Large intestine (tissue), 12 donors: Measurements from ENCODE around the gene PDE4C. TPM values are rescaled to one million over a fixed set of nuclear protein-coding genes. Genes with fewer than 3 reads are reported as not detected.

Source experiments
- DNase-seq, 2 donors: peaks; one replicate each; pipeline versions ENCODE4 v3.0.0 to v3.0.0-alpha.2; 2013
- H3K27ac ChIP-seq: one replicate; pipeline ENCODE4 v1.5.1; 2013; ENCODE audit warnings: low read length
- H3K27me3 ChIP-seq: 2 replicates; pipeline ENCODE4 v1.6.1; 2013; ENCODE audit warnings: low read length; ENCODE audit not compliant: control insufficient read depth, insufficient read depth
- H3K36me3 ChIP-seq: 2 replicates; pipeline ENCODE4 v1.6.1; 2013; ENCODE audit warnings: low read length; ENCODE audit not compliant: control insufficient read depth, insufficient read depth
- H3K4me1 ChIP-seq: one replicate; pipeline ENCODE4 v1.6.1; 2013; ENCODE audit warnings: low read length; ENCODE audit not compliant: control insufficient read depth, insufficient read depth
- H3K4me3 ChIP-seq: one replicate; pipeline ENCODE4 v1.5.1; 2013; ENCODE audit warnings: low read length
- H3K9me3 ChIP-seq: one replicate; pipeline ENCODE4 v1.6.1; 2013; ENCODE audit warnings: mild to moderate bottlenecking, low read depth, low read length, moderate library complexity; ENCODE audit not compliant: control insufficient read depth
- WGBS: methylation state at CpG from one replicate; pipeline ENCODE4 v1.1.5; 2013; ENCODE audit warnings: low lambda C conversion rate; ENCODE audit not compliant: insufficient coverage; 5-methylcytosine and 5-hydroxymethylcytosine counted together
- long read RNA-seq, 11 donors: transcript quantifications; one replicate each; lab custom pipeline, GENCODE V29; 2026
- polyA plus RNA-seq: library from polyadenylated mRNA; unstranded; fragments of 120-200 nt; gene quantifications from one replicate; pipeline ENCODE4 v1.2.1, GENCODE V29; 2013

PDE4C gene
- 1.2 TPM for polyA plus RNA-seq
- long read RNA-seq, donor 1: 0 reads
- long read RNA-seq, donor 2: 0 reads
- long read RNA-seq, donor 3: 0 reads
- long read RNA-seq, donor 4: 0 reads
- long read RNA-seq, donor 5: 0 reads
- long read RNA-seq, donor 6: 0 reads
- long read RNA-seq, donor 7: 0 reads
- long read RNA-seq, donor 8: 0 reads
- long read RNA-seq, donor 9: 0 reads
- long read RNA-seq, donor 10: 0 reads
- long read RNA-seq, donor 11: 0 reads

DNA sequence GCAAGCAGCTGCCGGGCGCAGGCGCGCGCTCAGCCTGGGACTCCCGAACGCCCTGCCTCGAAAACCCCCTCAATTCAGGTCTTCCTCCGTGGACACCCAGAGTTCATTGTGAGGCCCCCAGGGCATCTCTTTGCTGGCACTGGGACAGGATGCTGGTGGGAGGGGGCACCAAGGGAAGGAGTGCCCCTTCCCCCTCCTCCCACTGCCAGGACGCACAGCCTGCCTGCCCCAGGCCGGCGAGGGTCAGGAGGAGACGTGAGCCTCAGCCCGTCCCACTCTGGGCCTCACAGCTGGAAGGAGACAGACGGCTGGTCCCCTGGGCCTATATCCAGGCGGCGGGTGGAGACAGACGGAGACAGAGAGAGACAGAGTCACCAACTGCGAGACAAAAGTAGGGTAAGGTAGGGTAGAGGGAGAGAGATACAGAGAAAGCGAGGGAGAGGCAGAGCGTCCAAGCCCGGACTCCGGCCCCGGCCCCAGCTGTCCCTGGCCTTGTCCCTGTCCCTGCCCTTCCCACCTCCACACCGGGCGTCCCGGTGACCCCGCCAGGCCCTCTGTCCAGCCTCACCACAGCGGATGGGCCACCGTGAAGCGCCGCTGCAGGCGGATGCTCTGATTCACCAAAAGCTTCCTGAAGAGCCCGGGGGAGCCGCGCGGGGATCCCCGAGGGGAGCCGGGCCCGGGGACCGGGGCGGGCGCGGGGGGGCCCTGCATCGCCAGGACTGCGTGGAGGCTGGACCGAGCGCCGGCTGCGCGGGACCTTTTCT is at the start of gene PDE4C:
TSS of gene PDE4C (minus strand) at position 737 of the 767 bp plus-strand sequence. CDS start at position 714, 23 bp downstream.
- Histone ChIP-seq H3K9me3 (peaks cover 3% of the 10 kb centered on the region), H3K27ac (no peak within 1 kb of the TSS), H3K27me3 (peaks cover 60% of the 10 kb centered on the region), H3K4me1 (peaks cover 18% of the 10 kb centered on the region), H3K36me3 (no peaks in the 10 kb centered on the region), H3K4me3 (no peak within 1 kb of the TSS)
- 0% methylated on average over 2 of the region's 51 CpGs for WGBS
- DNase-seq: no peak

DNA sequence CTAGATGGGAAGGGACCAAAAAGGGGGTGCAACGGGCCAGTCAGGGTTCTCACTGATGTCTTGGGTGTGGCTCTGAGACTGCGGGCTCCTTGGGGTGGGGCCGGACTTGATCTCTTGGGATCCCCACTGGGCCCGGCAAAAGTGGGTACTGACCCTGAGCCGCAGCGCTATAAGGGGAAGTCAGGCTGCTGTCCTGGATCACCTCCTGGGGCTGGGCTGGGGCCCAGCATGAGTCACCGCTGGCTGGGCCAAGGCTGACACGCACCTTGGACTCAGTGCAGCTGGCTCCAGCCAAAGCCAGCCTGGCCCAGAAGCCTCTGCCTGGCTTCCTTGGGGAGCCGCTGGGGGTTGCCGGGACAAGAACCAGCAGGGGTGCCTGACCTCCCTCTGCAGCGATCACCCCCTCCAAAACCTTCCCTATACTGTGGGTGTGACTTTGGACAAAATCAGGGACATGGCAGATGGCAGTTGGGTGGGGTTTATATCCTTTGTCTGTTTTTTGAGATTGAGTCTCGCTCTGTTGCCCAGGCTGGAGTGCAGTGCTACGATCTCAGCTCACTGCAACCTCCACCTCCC is 48.6 kb upstream of the PDE4C start:
- Histone ChIP-seq H3K27me3 (no peaks in the 10 kb centered on the region), H3K9me3 (peaks cover 5% of the 10 kb centered on the region), H3K27ac (peak overlapping the region; percentile 64), H3K4me3 (no peak overlapping the region), H3K36me3 (peaks cover 35% of the 10 kb centered on the region), H3K4me1 (peaks cover 42% of the 10 kb centered on the region)
- no CpG with 5 or more reads among the region's 13 CpGs for WGBS
- peak; percentile 94 to 96 for DNase-seq

DNA sequence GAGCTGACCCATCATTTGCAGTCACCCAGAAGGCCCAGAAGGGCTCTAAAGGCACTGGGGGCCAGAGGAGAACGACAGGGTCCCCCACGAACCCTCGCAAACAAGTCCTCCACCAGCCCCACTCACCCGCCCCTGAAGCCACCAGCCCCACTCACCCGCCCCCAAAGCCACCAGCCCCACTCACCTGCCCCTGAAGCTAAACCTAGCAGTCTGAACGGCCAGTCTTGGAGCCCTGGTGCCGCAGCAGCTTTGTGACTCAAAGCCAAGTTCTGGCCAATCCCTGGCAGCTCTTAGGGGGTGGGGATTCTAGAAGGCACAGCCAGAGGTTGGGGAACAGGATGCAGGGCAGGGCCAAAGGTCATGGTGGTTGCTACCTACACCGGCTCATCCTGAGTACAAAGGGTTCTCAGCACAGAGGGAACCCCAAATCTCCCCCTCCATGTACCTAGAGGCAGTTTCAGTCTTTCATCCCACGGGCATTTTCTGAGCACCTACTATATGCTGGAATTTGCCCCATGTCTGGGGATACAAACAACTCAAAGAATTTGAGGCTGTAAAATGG is 48.1 kb upstream of the PDE4C start, which contains the start of gene IQCN:
TSS of gene IQCN (minus strand) at position 234 of the 562 bp plus-strand sequence. CDS start 4,974 bp downstream, outside the sequence.
- no CpG with 5 or more reads among the region's 9 CpGs for WGBS
- Histone ChIP-seq H3K9me3 (peaks cover 5% of the 10 kb centered on the region), H3K36me3 (peaks cover 35% of the 10 kb centered on the region), H3K27me3 (no peaks in the 10 kb centered on the region), H3K4me1 (peaks cover 42% of the 10 kb centered on the region), H3K4me3 (no peak within 1 kb of the TSS), H3K27ac (peak within 1 kb of the TSS; percentile 64)
- no peak for DNase-seq

DNA sequence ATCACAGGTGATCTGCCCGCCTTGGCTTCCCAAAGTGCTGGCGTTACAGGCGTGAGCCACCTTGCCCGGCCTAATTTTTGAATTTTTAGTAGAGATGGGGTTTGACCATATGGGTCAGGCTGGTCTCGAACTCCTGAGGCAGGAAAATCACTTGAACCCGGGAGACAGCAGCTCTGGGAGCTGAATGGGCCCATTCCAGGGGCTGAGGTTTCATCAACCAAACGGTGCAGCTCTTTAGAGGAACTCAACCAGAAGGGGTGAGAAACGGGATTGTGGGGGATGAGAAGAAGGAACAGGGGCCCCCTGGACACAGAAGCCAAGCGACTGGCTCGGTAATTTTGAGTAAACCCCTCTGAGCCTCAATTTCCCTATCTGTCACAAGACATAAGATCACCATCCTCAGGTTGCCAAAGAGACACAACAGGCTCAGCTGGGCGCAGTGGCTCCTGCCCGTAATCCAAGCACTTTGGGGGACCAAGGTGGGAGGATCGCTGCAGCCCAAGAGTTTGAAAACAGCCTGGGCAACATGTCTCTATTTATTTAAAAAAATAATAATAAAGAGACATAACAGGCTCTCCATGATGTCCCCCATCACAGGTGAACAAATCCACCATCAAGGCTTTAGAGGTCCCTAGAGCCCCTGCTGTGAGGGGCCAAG is 47.5 kb upstream of the PDE4C start:
- Histone ChIP-seq H3K27ac (peak overlapping the region; percentile 64), H3K4me1 (peaks cover 38% of the 10 kb centered on the region), H3K9me3 (peaks cover 5% of the 10 kb centered on the region), H3K4me3 (no peak overlapping the region), H3K27me3 (no peaks in the 10 kb centered on the region), H3K36me3 (peaks cover 34% of the 10 kb centered on the region)
- DNase-seq: no peak
- WGBS: 100% methylated on average over 1 of the region's 13 CpGs

DNA sequence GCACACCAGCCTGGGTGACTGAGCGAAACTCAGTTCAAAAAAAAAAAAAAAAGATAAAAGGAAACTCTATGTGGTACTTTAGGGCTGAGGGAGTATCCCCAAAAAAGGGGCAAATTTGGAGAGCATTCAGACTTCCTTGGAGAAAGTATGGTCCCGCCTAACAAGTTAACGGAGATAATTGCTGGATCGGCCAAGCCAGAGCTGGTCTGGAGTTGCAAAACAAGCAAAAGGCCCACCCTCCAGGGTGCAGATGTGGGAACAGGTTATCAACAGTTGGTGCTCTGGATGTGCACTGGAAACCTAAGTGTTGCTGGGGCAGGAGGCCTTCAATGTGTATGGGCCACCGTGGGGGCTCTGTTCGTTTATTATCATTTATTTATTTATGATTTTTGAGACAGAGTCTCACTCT is 45.2 kb upstream of the PDE4C start:
- 40% methylated on average over 1 of the region's 6 CpGs for WGBS
- H3K36me3 ChIP-seq: peaks cover 33% of the 10 kb centered on the region
- peaks cover 5% of the 10 kb centered on the region for H3K9me3 ChIP-seq
- H3K4me3 ChIP-seq: no peak overlapping the region
- no peak overlapping the region for H3K27ac ChIP-seq
- no peaks in the 10 kb centered on the region for H3K27me3 ChIP-seq
- H3K4me1 ChIP-seq: peaks cover 29% of the 10 kb centered on the region
- DNase-seq: no peak

DNA sequence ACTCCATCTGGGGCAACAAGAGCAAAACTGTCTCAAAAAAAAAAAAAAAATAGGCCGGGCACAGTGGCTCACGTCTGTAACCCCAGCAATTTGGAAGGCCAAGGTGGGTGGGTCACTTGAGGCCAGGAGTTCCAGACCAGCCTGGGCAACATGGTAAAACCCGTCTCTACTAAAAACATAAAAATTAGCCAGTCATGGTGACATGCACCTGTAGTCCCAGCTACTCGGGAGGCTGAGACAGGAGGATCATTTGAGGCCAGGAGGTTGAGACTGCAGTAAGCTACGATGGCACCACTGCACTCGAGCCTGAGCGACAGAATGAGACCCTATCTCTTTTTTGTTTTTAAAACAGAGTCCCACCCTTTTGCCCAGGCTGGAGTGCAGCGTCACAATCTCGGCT is 44.1 kb upstream of the PDE4C start:
- Histone ChIP-seq H3K36me3 (peaks cover 34% of the 10 kb centered on the region), H3K4me3 (no peak overlapping the region), H3K27ac (no peak overlapping the region), H3K27me3 (no peaks in the 10 kb centered on the region), H3K9me3 (peaks cover 5% of the 10 kb centered on the region), H3K4me1 (peaks cover 18% of the 10 kb centered on the region)
- no peak for DNase-seq
- no CpG with 5 or more reads among the region's 9 CpGs for WGBS

DNA sequence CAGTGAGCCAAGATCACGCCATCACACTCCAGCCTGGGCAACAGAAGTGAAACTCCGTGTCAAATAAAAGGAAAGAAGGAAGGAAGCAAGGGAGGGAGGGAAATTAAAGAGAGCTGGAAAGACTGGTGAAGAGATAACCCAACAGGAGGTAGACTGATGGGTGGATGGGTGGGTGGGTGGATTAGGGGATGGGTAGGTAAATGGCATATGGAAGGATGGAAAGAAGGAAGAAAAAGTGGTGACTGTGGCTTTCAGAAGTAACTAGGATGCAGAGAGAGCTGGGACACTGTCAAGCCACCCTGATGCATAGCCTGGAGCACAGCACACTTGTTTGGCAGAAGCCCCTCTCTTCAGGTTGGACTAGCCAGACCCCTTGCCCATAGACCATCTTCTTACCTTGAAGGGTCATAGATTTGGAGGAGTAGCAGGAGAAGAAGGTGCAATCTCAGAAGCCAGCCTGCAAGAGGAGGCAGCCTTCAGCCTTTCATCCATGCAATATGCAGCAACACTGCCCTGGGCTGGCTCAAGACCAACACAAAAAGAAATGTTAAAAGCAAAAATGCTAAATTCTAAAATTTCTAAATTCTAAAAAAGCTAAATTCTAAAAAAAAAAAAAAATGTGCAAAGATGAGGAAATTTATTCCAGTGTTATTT is 43.0 kb upstream of the PDE4C start:
- DNase-seq: no peak
- 60% methylated on average over 1 of the region's 2 CpGs for WGBS
- peaks cover 8% of the 10 kb centered on the region for H3K4me1 ChIP-seq
- no peak overlapping the region for H3K27ac ChIP-seq
- H3K4me3 ChIP-seq: no peak overlapping the region
- peaks cover 44% of the 10 kb centered on the region for H3K36me3 ChIP-seq
- no peaks in the 10 kb centered on the region for H3K27me3 ChIP-seq
- peaks cover 5% of the 10 kb centered on the region for H3K9me3 ChIP-seq

DNA sequence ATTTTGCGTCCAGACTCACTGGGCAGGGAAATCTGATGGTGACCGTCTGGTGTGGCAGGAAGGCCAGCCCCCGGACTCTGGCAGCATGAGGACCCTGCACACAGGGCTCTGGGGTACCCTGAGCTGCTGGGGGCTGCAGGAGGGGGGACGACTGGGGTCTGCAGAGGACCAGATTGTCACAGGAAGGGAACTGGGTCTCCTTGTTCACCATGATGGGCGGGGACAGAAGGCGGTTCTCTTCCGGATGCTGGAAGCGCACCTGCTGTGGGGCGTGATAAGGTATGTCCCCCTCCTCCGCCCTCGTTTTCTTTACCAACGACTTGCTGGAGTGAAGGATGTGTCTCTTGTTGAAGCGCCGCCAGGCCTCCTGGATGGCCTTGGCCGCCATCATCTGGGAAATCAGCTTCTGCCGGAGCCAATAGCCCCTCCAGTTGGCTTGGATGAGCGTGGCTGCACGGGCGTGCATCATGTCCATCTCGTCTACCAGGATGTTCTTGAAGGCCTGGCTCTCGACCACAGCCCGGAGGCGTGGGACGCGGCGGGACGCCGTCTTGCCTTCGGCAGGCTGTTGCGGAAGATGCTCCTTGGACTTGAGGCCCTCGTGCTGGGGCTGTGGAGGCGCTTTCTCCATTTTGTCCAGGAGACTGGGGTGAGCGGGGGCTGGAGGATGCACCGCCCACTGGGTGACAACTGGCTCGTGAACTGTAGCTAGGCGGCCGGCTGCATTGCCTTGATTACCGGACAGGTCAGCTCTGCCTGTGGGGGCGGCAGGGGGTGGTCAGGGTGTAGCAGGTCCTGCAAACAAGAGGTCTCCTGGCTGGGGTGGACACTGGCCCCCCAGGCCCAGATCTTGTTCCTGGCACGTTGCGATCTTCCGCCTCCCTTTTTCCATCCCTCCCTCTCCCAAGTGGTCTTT is 40.8 kb upstream of the PDE4C start:
- no CpG with 5 or more reads among the region's 42 CpGs for WGBS
- no peaks in the 10 kb centered on the region for H3K9me3 ChIP-seq
- H3K27ac ChIP-seq: no peak overlapping the region
- H3K27me3 ChIP-seq: no peaks in the 10 kb centered on the region
- H3K4me3 ChIP-seq: no peak overlapping the region
- no peaks in the 10 kb centered on the region for H3K4me1 ChIP-seq
- peaks cover 43% of the 10 kb centered on the region for H3K36me3 ChIP-seq
- no peak for DNase-seq

DNA sequence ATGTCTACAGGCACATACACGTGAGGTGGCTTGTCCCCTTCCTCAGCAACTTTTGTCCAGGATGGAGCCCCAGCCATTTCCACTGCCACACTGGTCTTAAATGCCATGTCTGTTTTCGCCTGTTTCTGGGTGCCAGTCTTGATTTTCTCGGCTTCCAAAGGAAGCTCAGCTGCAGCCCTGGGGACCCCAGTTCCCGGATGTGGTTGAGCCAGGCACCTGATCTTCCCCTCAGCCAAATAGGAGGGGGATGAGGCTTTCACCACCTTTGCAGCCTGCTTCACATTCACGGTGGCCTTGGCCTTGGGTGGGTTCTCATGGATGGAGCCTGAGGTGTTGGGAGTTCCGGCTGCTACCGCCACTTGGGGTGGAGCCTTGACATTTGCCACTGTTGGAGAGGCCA is 39.3 kb upstream of the PDE4C start:
- Histone ChIP-seq H3K27ac (no peak overlapping the region), H3K36me3 (peaks cover 43% of the 10 kb centered on the region), H3K4me1 (no peaks in the 10 kb centered on the region), H3K4me3 (no peak overlapping the region), H3K9me3 (no peaks in the 10 kb centered on the region), H3K27me3 (no peaks in the 10 kb centered on the region)
- WGBS: no CpG with 5 or more reads among the region's 7 CpGs
- DNase-seq: no peak
